ENCODE measurements around the gene LGALS3.

- TF ChIP-seq GATA2 (IDR thresholded peaks at IDR 0.05; ENCODE audit: low read depth, low read length) (no peak), GATA3 (IDR thresholded peaks at IDR 0.05; ENCODE audit: low read depth, low read length) (no peak)
Observed at GRCh38 chr14:55122440-55122986, 6.5 kb upstream of the LGALS3 start.

Measured in SH-SY5Y (cell line).